GM19025 (cell line): ENCODE data around the gene SSBP4.
"Not testable (repeated sequence)": the region's sequence is repeated elsewhere in the genome, so short reads cannot be mapped to it uniquely, and the experiment has no call there.

Source experiments
- ATAC-seq: cut with Tn5 transposase; IDR thresholded peaks from one replicate; pipeline ENCODE4 v1.9.1; 2021; ENCODE audit warnings: mild to moderate bottlenecking, low read depth, moderate library complexity; ENCODE audit not compliant: unreplicated experiment

The SSBP4 gene

DNA sequence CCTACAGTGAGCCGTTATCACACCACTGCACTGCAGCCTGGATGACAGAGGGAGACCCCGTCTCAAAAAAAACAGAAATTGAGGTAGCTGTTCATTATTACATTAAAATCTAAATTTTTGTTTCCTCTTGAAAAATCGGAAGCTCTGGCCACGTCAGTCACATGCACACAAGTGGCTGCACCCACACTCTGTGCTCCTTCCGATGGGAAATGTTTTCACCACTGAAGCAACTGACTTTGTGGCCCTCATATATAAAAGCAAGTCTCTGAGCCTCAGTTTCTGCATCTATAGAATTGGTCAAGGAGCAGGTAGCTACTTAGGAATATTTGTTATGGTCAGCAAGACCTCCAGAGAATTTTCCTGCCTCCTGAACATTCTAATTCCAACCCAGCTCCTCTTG is 26.3 kb upstream of the SSBP4 start:
- ATAC-seq: no peak

DNA sequence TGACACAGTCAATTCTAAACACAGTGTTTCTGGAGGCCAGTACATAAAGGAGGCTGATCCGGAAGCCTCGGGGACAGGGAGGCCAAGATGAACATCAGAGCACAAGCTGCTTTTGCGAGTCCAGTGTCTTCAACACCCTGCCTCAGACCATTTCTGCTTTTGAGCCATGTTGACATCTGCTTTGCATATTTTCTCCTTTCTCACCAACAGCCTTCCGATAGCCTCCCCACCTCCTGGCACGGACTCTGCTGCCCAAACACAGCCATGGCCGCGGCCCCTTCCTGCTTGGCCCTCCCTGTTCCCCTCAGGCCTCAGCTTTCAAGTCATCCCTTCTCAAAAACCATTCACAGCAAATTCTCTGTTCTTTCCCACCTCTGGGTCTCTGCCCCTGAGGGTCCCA is 25.4 kb upstream of the SSBP4 start:
- no peak for ATAC-seq

DNA sequence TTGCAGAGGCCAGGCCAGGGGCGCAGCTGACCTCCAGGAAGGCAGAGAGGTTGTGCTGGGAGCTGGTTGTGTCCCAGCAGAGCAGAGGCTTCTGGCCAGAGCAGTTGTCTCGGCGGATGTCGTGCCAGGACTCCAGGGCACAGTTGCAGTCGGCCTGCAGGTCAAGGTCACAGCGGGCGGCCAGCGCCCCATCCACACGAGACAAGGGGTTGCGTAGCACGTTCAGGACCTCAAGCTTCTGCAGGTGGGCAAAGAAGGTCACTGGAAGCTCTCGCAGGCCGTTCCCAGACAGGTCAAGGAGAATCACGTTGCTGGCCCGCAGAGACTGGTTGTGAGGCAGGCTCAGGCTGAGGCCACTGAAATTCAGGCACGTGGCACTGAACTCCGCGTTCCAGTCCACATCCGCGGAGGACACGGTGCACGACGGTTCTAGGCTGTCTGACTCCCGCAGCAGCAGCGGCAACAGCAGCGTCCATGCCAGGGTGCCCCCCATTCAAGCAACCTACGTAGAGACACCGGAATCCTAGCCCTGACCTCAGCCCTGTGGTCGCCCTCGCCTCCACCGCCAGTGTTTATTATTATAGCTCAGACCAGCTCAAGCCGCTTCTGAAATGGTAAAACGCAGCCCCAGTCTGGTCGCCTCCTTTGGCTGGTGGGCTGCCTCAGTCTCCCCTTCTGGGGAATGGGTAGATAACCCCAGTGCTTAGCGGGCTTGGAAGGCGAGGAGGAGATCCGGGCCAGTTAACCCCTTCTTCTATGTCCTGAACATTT is 22.5 kb upstream of the SSBP4 start:
- ATAC-seq: no peak

DNA sequence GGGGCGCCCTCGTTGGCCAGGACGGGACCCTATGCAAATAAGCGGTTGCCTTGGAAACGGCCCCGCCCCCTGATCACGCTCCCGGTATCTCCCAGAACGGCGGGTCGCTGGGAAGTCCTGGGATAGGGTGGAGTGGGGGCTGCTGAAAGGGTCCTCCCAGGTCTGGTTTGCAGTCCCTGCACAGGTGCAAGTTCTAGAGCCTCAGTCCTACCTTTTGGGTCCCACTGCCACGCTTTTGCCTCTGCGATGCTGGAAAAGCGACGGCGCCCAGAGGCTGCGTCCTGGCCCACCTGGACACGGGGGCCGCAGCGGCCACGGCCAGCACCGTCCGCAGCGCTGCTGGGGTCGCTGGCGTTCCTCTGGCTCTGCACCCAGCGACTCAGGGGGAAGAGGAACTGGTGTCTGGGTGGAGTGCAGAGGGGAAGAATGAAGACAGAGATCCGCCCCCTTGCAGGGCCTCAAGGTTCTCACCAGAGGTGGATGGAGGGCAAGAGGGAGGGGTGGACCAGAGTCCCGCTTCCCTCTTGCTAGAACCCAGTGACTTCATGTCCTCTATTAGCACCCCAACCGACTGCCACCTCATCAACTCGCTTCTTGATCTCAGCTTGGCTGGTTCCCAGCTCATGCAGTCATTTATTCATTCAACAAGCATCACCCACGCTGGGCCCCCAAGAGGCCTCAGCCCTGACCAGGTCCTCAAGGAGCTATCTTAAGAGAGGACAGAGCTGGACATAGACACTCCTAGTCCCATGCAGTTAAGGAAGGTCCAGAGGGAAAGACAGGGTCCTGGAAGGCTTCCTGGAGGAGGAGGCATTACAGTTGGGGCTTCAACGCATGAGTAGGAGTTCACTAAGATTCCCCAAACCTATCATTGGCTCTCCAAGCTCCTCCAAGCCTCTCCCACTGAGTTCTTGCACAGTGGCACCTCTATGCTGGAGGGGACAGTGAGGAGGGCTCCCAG is 21.7 kb upstream of the SSBP4 start, which contains the start of gene LRRC25:
Gene LRRC25 (minus strand): TSS at position 381 of the 961 bp plus-strand sequence. CDS start 659 bp downstream, outside the sequence.
- ATAC-seq: no peak

DNA sequence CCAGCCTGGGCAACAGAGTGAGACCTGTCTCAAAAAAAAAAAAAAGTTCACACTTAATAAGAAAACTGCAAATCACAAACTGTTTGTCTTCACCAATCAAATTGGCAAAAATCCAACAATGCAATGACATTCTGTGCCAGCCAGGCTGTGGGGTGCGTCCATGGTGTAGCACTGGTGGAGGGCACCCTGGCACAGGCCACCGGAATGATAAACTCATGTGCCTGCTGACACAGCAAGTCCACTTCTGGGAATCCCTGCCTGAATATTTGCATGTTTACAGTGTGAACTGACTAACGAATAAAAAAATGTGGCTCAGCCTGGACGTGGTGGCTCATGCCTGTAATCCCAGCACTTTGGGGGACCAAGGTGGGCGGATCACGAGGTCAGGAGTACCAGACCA is 20.2 kb upstream of the SSBP4 start:
- no peak for ATAC-seq

DNA sequence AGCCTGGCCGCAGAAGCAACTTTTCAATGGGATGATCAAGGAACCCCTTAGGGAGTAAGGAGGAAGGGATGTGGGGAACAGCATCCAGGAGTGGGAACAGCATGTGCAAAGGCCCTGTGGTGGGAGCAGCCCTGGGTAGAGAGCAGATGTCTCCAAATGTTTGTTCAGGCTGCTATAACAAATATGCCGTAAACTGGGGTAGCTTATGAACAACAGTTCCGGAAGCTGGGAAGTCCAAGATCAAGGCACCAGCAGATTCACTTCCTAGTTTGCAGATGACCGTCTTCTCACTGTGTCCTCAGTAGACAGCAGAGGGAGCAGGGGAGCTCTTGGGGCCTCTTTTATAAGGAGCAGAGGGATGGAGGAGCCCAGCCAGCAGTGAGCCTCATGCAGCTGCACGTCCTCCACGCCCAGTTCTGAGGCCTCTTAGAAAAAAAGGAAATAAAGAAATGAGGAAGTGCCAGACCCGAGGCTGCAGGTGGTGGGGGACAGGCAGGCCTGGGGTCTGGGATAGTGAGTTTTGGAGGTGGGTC is 17.6 kb upstream of the SSBP4 start:
- no peak for ATAC-seq

DNA sequence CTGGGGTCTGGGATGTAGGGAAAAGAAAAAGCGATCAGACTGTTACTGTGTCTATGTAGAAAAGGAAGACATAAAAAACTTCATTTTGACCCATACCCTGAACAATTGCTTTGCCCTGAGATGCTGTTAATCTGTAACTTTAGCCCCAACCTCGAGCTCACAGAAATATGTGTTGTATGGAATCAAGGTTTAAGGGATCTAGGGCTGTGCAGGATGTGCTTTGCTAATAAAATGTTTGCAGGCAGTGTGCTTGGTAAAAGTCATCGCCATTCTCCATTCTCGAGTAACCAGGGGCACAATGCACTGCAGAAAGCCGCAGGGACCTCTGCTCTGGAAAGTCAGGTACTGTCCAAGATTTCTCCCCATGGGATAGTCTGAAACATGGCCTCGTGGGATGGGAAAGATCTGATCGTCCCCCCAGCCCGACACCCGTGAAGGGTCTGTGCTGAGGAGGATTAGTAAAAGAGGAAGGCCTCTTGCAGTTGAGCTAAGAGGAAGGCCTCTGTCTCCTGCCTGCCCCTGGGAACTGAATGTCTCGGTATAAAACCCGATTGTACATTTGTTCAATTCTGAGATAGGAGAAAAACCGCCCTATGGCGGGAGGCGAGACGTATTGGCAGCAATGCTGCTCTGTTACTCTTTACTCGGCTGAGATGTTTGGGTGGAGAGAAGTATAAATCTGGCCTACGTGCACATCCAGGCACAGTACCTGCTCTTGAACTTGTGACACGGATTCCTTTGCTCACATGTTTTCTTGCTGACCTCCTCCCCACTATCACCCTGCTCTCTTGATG is 16.5 kb upstream of the SSBP4 start:
- not testable (repeated sequence) for ATAC-seq

DNA sequence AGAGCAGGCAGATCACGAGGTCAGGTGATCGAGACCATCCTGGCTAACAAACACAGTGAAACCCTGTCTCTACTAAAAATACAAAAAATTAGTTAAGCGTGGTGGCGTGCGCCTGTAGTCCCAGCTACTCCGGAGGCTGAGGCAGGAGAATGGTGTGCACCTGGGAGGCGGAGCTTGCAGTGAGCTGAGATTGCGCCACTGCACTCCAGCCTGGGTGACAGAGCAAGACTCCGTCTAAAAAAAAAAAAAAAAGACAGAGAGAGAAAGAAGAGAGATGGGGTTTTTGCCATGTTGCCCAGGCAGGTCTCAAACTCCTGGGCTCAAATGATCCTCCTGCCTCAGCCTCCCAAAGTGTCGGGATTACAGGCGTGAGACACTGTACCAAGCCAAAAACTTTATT is 13.4 kb upstream of the SSBP4 start:
- ATAC-seq: not testable (repeated sequence)

DNA sequence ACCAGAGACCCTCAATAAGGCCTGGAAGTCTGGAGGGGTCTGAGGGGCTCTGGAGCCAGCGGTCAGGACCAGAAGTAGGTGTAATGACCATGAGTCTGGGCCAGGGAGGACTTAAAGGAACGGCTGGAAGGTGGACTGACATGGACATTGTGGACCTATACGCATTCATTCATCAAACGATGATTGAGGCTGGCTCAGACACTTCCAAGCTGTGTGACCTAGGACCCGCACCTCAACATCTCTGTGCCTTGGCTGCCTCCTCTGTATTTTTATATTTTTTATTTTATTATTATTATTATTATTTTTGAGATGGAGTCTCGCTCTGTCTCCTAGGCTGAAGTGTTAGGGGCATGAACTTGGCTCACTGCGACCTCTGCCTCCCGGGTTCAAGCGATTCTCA is 12.4 kb upstream of the SSBP4 start:
- no peak for ATAC-seq

DNA sequence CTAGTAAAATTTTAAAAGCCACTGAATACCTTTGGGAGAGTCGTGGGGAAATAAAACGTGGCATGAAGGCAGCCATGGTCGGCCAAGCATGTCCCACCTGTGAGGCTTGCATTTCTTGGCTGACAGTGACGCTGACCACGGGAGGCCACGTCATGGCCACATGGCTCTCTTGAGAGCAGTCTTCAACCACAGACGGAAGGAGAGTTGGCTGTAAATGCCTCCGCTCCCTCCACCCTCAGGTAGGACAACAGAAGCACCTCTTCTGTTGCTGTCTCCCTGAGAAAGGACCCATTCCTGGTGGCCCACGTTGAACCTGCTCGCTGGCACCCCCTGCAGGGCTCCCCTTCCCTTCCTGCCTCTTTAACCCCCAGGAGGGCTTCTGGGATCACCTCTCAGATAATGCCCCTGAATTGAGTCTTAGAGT is 11.1 kb upstream of the SSBP4 start:
- no peak for ATAC-seq

DNA sequence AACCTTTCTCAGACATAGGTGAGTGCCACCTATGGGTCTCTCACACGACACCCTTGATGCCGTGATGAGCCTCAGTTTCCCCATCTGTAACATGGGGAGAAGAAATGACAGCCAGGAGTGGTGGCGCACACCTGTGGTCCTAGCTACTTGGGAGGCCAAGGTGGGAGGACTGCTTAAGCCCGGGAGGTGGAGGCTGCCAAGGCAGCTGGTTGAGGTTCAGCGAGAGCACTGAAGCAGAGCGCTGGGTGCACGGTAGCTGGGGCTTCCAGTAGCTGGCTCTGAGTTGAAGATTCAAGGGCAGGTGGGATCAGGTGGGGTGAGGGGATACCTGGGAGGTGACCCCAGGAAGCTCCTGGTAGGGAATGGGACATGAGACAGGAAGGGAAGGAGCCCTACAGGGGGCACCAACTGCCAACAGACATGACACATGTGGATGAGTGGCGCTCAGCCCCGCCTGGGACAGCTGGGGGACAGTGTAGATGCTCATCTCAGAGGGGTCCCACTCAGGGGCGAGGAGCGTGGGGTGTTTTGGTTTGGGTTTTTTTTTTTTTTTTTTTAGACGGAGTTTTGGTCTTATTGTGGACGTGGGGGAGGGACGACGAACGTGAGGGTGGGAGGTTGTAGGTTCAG is 6.5 kb upstream of the SSBP4 start:
- ATAC-seq: no peak

DNA sequence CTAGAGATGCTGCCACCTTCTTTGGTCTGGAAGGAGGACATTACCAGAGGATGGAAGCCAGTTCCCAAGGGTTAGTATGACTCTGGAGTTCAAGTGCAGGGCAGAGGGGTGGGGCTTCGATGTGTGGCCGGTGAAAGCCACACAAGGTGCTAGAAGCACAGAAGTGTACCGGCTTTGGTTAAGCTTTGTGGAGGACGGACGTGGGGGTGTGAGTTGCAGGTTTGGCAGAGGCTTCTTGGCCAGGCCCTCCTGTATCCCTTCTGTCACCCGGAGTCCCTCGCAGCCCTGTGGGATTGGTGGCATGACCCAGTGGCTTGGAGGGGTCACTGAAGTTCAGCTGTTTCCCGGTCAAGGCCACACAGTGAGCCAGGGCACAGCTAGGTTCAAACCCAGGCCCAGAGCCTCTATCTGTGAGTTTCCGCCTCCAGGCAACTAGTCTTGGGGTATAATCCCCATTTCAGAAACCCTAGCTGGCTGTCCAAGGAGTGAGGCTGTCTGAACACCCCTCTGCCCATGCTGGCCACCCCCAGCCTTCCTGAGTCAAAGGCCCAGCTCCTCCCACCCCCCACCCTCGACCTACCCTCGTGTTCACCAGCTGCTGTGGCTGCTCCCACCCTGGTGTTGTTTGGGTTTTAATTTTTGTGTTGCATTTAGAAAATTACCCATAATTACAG is 4.6 kb upstream of the SSBP4 start:
- ATAC-seq: no peak

DNA sequence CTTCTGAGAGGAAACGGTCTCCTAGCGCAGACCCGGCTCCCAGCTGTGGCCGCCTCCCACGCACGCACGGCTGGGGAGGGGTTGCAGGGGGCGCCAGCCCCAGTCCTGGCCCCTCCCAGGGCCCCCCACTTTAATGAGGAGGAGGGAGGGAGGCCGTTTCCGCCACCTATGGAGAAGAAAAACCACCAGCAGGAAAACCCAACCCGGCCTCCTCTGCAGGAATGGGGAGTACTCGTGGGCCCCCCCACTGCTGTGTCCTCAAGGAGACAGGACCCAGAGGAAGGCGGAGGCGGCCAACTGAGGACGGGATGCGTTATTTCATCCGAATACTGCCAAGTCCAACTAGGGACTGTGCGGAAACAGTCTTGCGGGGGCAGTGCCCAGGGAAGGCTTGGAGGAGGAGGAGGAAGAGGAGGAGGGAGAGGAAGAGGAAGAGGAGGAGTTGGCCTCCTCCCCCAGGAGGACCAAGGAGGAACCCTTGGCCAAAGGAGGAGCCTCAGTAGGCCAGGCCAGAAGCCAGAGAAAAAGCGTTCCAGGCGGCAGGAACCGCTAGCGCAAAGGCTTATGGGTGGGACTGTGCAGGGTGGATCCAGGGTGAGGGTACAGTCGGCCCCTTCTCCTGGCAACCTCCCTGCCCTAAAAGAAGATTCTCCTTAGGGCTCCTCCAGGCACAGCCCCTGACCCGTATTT is 3.9 kb upstream of the SSBP4 start:
- ATAC-seq: no peak

DNA sequence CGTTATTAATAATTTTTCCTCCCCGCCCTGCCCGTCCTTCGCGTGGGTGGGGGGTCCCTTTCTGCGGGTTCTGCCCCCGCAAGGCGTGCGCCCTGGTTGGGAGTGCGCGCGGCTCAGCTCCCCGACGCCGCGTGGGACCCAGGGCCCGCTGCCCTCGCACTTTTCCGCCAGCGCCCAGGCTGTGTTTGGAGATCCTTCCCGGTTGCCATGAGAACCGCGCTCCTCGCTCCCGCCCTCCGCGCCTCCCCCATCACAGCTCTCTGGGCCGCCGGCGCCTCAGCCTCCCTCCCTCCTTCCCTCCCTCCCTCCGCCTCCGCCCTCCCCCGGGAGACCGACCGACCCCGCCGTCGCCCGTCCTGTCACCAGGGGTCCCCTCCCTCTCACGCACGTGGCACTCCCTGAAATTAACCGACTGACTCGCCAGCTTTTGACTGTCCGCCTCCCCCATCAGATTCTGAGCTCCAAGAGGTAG is 2.4 kb upstream of the SSBP4 start:
- ATAC-seq: no peak

DNA sequence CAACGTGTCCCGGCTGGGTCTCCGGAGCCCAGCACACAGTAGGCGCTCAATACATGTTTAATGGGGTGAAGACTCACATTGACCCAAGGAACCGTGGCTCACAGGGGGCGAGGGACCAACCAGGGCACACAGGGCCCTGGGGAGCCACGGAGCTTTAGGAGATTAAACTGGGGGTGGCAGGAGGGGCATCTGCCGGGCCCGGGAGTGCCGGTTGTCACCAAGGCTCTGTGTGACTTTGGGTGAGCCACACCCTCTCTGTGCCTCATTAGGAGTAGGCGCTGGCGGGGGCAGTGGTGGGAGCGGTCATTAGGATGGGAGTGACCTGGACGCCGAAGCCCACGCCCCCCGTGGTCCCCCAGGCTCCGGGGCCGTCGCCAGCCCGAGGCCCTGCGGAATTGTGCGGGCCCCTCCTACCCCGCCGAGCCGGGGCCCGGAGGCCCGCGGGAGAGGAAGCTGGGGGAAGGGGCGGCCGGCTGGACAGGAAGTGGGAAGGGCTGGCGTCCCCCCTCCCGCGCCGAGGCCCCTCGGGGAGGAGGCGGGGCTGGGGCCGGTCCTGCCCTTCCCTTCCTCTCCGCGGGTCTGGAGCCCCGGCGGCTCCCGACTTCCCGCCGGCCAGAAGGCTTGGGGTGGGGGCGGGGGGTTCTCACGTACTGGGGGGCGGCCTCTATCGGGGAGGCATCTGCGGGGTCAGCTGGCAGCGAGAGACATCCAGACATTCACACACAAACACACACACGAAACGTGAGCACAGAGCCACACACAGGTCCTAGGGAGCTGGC is 1.8 kb upstream of the SSBP4 start:
- ATAC-seq: no peak

DNA sequence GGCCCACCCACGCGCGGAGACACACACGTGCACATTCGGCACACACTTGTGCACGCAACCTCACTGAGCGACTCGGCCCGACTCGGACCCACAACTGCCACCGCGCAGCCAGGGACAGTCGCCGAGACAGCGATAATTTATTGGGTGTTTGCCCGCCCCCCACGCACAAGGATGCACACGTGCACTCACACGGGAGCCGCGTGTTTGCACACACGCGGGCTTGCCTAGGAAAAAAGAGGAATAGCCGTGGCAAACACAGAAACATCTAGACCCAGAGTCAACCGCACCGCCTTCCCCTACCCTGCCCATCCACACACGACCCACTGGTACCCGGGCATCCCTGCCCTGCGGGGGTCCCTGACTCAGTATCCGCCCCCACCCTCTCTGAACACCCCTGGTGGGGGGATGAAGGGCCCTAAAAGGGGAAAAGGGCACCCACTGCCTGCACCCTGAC is 1.1 kb upstream of the SSBP4 start:
- ATAC-seq: no peak

DNA sequence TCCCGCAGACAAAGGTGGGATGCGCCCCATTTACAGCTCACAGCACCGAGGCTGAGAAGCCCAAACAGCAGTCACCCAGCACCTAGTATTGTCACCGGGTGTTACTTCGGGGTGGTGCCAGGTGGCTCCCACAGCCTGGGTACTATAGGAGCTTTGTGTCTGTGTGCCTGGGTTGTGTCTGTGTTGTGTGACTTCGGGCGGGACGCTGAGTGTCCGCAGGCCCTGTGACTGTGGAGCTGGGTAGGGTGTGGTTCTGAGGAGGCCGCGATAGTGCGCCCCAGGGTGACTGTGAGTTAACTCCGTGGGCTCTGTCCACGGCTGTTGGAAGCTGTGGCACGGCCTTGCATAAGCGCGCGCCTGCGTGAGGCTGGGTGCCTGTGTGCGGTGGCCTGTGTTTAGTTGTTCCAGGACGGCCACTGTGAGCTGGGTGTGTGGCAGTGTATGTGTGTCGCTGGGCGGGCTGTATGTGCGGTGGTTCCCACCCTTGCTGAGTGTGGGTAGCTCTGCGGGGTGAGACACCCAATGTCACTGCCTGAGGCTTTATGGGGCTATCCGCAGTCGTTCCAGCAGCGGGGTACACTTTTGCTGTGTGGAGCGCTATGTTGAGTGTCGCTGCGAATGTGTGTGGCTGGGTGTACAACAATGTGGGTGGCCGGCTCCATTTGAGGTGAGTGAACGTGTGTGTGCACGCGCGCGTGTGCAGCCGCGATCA is 559 bp upstream of the SSBP4 start:
- no peak for ATAC-seq
